Neuronal stem cell (in vitro differentiated cells): ENCODE data around the gene HSPB1. TPM values are rescaled to one million over a fixed set of nuclear protein-coding genes. Genes with fewer than 3 reads are reported as not detected.

ENCODE experiments used
- DNase-seq: peaks from one replicate; pipeline ENCODE4 v3.0.0-alpha.2; 2013; ENCODE audit warnings: low spot score
- H2AFZ ChIP-seq: one replicate; pipeline ENCODE4 v1.6.1; 2013; ENCODE audit warnings: mild to moderate bottlenecking, low read length, inconsistent platforms
- H2AK5ac ChIP-seq: 2 replicates; pipeline ENCODE4 v1.6.1; 2013; ENCODE audit warnings: low read depth, mild to moderate bottlenecking, inconsistent platforms, low read length, moderate library complexity, mixed read lengths
- H2BK120ac ChIP-seq: 2 replicates; pipeline ENCODE4 v1.6.1; 2013; ENCODE audit warnings: low read depth, mild to moderate bottlenecking, inconsistent platforms, low read length, moderate library complexity, mixed read lengths
- H2BK12ac ChIP-seq: one replicate; pipeline ENCODE4 v1.6.1; 2013; ENCODE audit warnings: low read length, inconsistent platforms
- H2BK15ac ChIP-seq: 2 replicates; pipeline ENCODE4 v1.6.1; 2013; ENCODE audit warnings: mild to moderate bottlenecking, low read length, inconsistent platforms, mixed read lengths
- H2BK5ac ChIP-seq: one replicate; pipeline ENCODE4 v1.6.1; 2013; ENCODE audit warnings: inconsistent platforms, mild to moderate bottlenecking, low read length, moderate library complexity
- H3K14ac ChIP-seq: one replicate; pipeline ENCODE4 v1.6.1; 2013; ENCODE audit warnings: low read length, inconsistent platforms
- H3K18ac ChIP-seq: 2 replicates; pipeline ENCODE4 v1.6.1; 2013; ENCODE audit warnings: low read length, inconsistent platforms
- H3K23ac ChIP-seq: 2 replicates; pipeline ENCODE4 v1.6.1; 2013; ENCODE audit warnings: low read depth, mild to moderate bottlenecking, mixed read lengths, low read length, inconsistent platforms; ENCODE audit not compliant: poor library complexity
- H3K27ac ChIP-seq: replicated peaks from 3 replicates; pipeline ENCODE4 v1.5.1; 2013; ENCODE audit warnings: low read length, inconsistent platforms
- H3K27me3 ChIP-seq, 3 experiments: 2 replicates each; pipeline ENCODE4 v1.6.1; 2013; ENCODE audit warnings: low read length in 3 of 3, mild to moderate bottlenecking in 2 of 3, inconsistent platforms in 1 of 3, low read depth in 1 of 3, mixed read lengths in 1 of 3, moderate library complexity in 1 of 3; ENCODE audit not compliant: control insufficient read depth in 3 of 3, insufficient read depth in 3 of 3
- H3K36me3 ChIP-seq, 2 donors: replicated peaks in 1 of 2; 2 replicates each; pipeline ENCODE4 v1.6.1; 2013; ENCODE audit warnings: low read length in 2 of 2; ENCODE audit not compliant: control insufficient read depth in 2 of 2, insufficient read depth in 2 of 2
- H3K4ac ChIP-seq: 2 replicates; pipeline ENCODE4 v1.6.1; 2013; ENCODE audit warnings: inconsistent platforms, mild to moderate bottlenecking, low read length, moderate library complexity
- H3K4me1 ChIP-seq, 2 donors: 1 replicate in 1 of 2; 2 replicates in 1 of 2; pipeline ENCODE4 v1.6.1; 2013; ENCODE audit warnings: low read length in 2 of 2, low read depth in 1 of 2; ENCODE audit not compliant: control insufficient read depth in 2 of 2, insufficient read depth in 1 of 2
- H3K4me2 ChIP-seq: one replicate; pipeline ENCODE4 v1.6.1; 2013; ENCODE audit warnings: mild to moderate bottlenecking, low read length, inconsistent platforms; ENCODE audit not compliant: insufficient read depth, poor library complexity, severe bottlenecking
- H3K4me3 ChIP-seq, 2 donors: 2 replicates each; pipeline ENCODE4 v1.5.1; 2013; ENCODE audit warnings: low read length in 2 of 2, mild to moderate bottlenecking in 2 of 2, inconsistent platforms in 1 of 2, moderate library complexity in 1 of 2
- H3K79me1 ChIP-seq: one replicate; pipeline ENCODE4 v1.6.1; 2013; ENCODE audit warnings: low read depth, mild to moderate bottlenecking, inconsistent platforms, low read length, moderate library complexity
- H3K9ac ChIP-seq: one replicate; pipeline ENCODE4 v1.6.1; 2013; ENCODE audit warnings: mild to moderate bottlenecking, low read depth, low read length, inconsistent platforms; ENCODE audit not compliant: poor library complexity
- H3K9me3 ChIP-seq, 2 donors: replicated peaks in 1 of 2; 2 replicates each; pipeline versions ENCODE3 to v1.6.1; 2013; ENCODE audit warnings: low read length in 2 of 2, mild to moderate bottlenecking in 2 of 2, inconsistent platforms in 1 of 2, low read depth in 1 of 2, mixed read lengths in 1 of 2, moderate library complexity in 1 of 2; ENCODE audit not compliant: control insufficient read depth in 2 of 2, insufficient read depth in 1 of 2
- H4K8ac ChIP-seq: one replicate; pipeline ENCODE4 v1.6.1; 2013; ENCODE audit warnings: low read depth, mild to moderate bottlenecking, inconsistent platforms, low read length, moderate library complexity
- H4K91ac ChIP-seq: one replicate; pipeline ENCODE4 v1.6.1; 2013; ENCODE audit warnings: low read length, low read depth, mild to moderate bottlenecking, inconsistent platforms; ENCODE audit not compliant: poor library complexity
- WGBS, 2 donors: extraction: QIAGEN DNeasy Blood & Tissue Kit; methylation state at CpG; one replicate each; pipeline ENCODE4 v1.1.7; 2013; ENCODE audit warnings: missing lambda C conversion rate in 2 of 2, mixed read lengths in 1 of 2; ENCODE audit not compliant: insufficient read length in 2 of 2, insufficient replicate concordance in 1 of 2; ENCODE audit errors: extremely low coverage in 2 of 2; 5-methylcytosine and 5-hydroxymethylcytosine counted together
- polyA plus RNA-seq, 2 experiments: library from polyadenylated mRNA; stranded (reverse); fragments of 200-250 nt; gene quantifications; one replicate each; pipeline ENCODE4 v1.2.3, GENCODE V29; 2013

The HSPB1 gene
- 217 TPM for polyA plus RNA-seq (2013, experiment 1 of 2)
- 205 TPM for polyA plus RNA-seq (2013, experiment 2 of 2)

- peak within 1 kb of the TSS; percentile 71 for H3K14ac ChIP-seq
- H3K9ac ChIP-seq = peak within 1 kb of the TSS; percentile 70
- H3K18ac ChIP-seq = peak within 1 kb of the TSS; percentile 87
- H4K91ac ChIP-seq = no peak within 1 kb of the TSS
- peak within 1 kb of the TSS; percentile 22 for H2BK12ac ChIP-seq
- H3K79me1 ChIP-seq = no peaks in the 10 kb centered on the region
- peak within 1 kb of the TSS; percentile 96 for H3K4me2 ChIP-seq
- H3K27me3 ChIP-seq = peaks cover 3 to 15% (median 7%) of the 10 kb centered on the region in 3 experiments
- peaks cover 14 to 15% of the 10 kb centered on the region in 2 donors for H3K4me1 ChIP-seq
- peak within 1 kb of the TSS; percentile 53 to 71 for H3K4me3 ChIP-seq
- peak within 1 kb of the TSS; percentile 94 for H2BK15ac ChIP-seq
- no CpG with 5 or more reads among the region's 75 CpGs for WGBS, 2 donors
- H2AK5ac ChIP-seq = peak within 1 kb of the TSS; percentile 61
- H3K9me3 ChIP-seq = no peaks in the 10 kb centered on the region
- H3K4ac ChIP-seq = no peak within 1 kb of the TSS
- peak; percentile 53 for DNase-seq
- H3K36me3 ChIP-seq = no peaks in the 10 kb centered on the region
- no peak within 1 kb of the TSS for H3K27ac ChIP-seq
- H4K8ac ChIP-seq = no peak within 1 kb of the TSS
- peak within 1 kb of the TSS; percentile 98 for H3K23ac ChIP-seq
- H2BK5ac ChIP-seq = peak within 1 kb of the TSS; percentile 75
- H2BK120ac ChIP-seq = no peak within 1 kb of the TSS
- peak within 1 kb of the TSS; percentile 98 for H2AFZ ChIP-seq
These were observed at the start of gene HSPB1 for GRCh38 chr7:76302347-76303201. HSPB1 (plus strand) TSS chr7:76302673; CDS start chr7:76302713, 40 bp downstream.

- H3K4me1 ChIP-seq = peaks cover 0 to 10% of the 10 kb centered on the region in 2 donors
- H3K27me3 ChIP-seq = no peaks in the 10 kb centered on the region
- no peak overlapping the region for H3K23ac ChIP-seq
- H2AK5ac ChIP-seq = no peak overlapping the region
- no peak overlapping the region for H3K4ac ChIP-seq
- H4K91ac ChIP-seq = no peak overlapping the region
- no peak overlapping the region for H3K4me2 ChIP-seq
- no peaks in the 10 kb centered on the region for H3K36me3 ChIP-seq
- no peak overlapping the region for H3K4me3 ChIP-seq
- no peaks in the 10 kb centered on the region for H3K9me3 ChIP-seq
- H3K18ac ChIP-seq = no peak overlapping the region
- H3K27ac ChIP-seq = no peak overlapping the region
- no peak overlapping the region for H3K14ac ChIP-seq
- no peak overlapping the region for H4K8ac ChIP-seq
- H2BK12ac ChIP-seq = no peak overlapping the region
- DNase-seq = no peak
- no CpG with 5 or more reads among the region's 4 CpGs for WGBS, 2 donors
- H2BK15ac ChIP-seq = no peak overlapping the region
- no peaks in the 10 kb centered on the region for H3K79me1 ChIP-seq
- H2BK120ac ChIP-seq = no peak overlapping the region
- H3K9ac ChIP-seq = no peak overlapping the region
- no peak overlapping the region for H2BK5ac ChIP-seq
- H2AFZ ChIP-seq = no peak overlapping the region
These were observed 47.7 kb upstream of the HSPB1 start for GRCh38 chr7:76254781-76255180.

- Histone ChIP-seq H2BK12ac (no peak overlapping the region), H3K36me3 (no peaks in the 10 kb centered on the region), H2BK120ac (no peak overlapping the region), H3K4me3 (no peak overlapping the region), H3K4me2 (no peak overlapping the region), H3K9me3 (no peaks in the 10 kb centered on the region), H3K23ac (peak overlapping the region; percentile 34), H2BK5ac (no peak overlapping the region), H4K8ac (no peak overlapping the region), H2AFZ (no peak overlapping the region), H3K18ac (no peak overlapping the region), H2AK5ac (no peak overlapping the region), H4K91ac (no peak overlapping the region), H3K79me1 (peaks cover 3% of the 10 kb centered on the region), H3K4ac (no peak overlapping the region), H3K27ac (no peak overlapping the region), H3K27me3 (no peaks in the 10 kb centered on the region), H3K14ac (no peak overlapping the region), H3K9ac (no peak overlapping the region), H3K4me1 (peaks cover 0 to 8% of the 10 kb centered on the region in 2 donors), H2BK15ac (no peak overlapping the region)
- DNase-seq = no peak
- no CpG with 5 or more reads among the region's 8 CpGs for WGBS, 2 donors
These were observed 44.5 kb upstream of the HSPB1 start for GRCh38 chr7:76257973-76258372.
